ENCODE results near the gene TOMM6. TPM values are rescaled to one million over a fixed set of nuclear protein-coding genes. Genes with fewer than 3 reads are reported as not detected.

Gene TOMM6
- total and polyA plus RNA-seq, 4 donors, result 43.5 to 313 (median 204) TPM

GRCh38 chr6:41791305-41791704, 3.8 kb downstream of the TOMM6 start:
- Histone ChIP-seq H3K9me3 (ENCODE audit: control insufficient read depth in 4 of 4, insufficient read depth in 3 of 4, low read length in 3 of 4) (no peaks in the 10 kb centered on the region), H3K27ac (ENCODE audit: low read depth in 1 of 2, low read length in 1 of 2) (no peak overlapping the region), H3K27me3 (ENCODE audit: control insufficient read depth in 3 of 3, insufficient read depth in 3 of 3, low read length in 2 of 3) (no peaks in the 10 kb centered on the region), H3K36me3 (ENCODE audit: control insufficient read depth in 4 of 4, insufficient read depth in 4 of 4, low read length in 4 of 4) (peaks cover 8 to 39% (median 21%) of the 10 kb centered on the region in 4 donors), H3K4me1 (ENCODE audit: control insufficient read depth in 5 of 5, insufficient read depth in 5 of 5, low read length in 5 of 5) (peaks cover 0 to 9% (median 0%) of the 10 kb centered on the region in 5 donors), H3K4me3 (no peak overlapping the region), H3K9ac (ENCODE audit: insufficient read depth in 1 of 2, low read length in 2 of 2) (no peak overlapping the region)
- no peak for TF ChIP-seq CTCF (IDR thresholded peaks at IDR 0.05; ENCODE audit: control extremely low read depth, extremely low read depth)
- no peak for ATAC-seq (ENCODE audit: insufficient read depth, low FRiP score)
- WGBS, 2 donors, result 72 to 98% methylated on average over 1 of the region's 1 CpG
- no peak for DNase-seq

DNA sequence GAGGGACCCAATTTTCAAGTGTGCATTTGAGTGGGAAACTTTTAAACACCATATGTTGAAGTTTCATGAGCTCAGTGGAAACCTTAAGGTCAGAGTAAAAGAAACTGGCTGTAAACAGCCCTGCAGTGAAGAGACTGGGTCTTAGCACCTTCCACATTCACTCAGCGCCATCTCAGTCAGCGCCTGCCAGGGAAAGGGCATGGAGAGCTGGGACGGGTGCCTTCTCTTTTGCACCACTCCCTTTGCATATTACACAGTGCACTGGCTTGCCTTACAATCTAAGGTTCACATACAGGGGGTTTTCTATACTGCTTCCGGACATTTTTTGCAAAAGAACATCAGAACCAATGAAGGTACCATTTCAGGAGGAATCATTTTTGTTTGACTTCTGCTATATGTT, 4.5 kb downstream of the TOMM6 start:
- no peaks in the 10 kb centered on the region for H3K9me3 ChIP-seq (ENCODE audit: control insufficient read depth in 4 of 4, insufficient read depth in 3 of 4, low read length in 3 of 4)
- no peak overlapping the region for H3K4me3 ChIP-seq
- peaks cover 8 to 39% (median 23%) of the 10 kb centered on the region in 4 donors for H3K36me3 ChIP-seq (ENCODE audit: control insufficient read depth in 4 of 4, insufficient read depth in 4 of 4, low read length in 4 of 4)
- no peak for TF ChIP-seq CTCF (IDR thresholded peaks at IDR 0.05; ENCODE audit: control extremely low read depth, extremely low read depth)
- ATAC-seq (ENCODE audit: insufficient read depth, low FRiP score) (no peak), DNase-seq (no peak)
- no peak overlapping the region for H3K9ac ChIP-seq (ENCODE audit: insufficient read depth in 1 of 2, low read length in 2 of 2)
- no peaks in the 10 kb centered on the region for H3K27me3 ChIP-seq (ENCODE audit: control insufficient read depth in 3 of 3, insufficient read depth in 3 of 3, low read length in 2 of 3)
- WGBS, 2 donors, result 86 to 95% methylated on average over 4 of the region's 4 CpGs
- peaks cover 0 to 9% (median 0%) of the 10 kb centered on the region in 5 donors for H3K4me1 ChIP-seq (ENCODE audit: control insufficient read depth in 5 of 5, insufficient read depth in 5 of 5, low read length in 5 of 5)
- H3K27ac ChIP-seq (ENCODE audit: low read depth in 1 of 2, low read length in 1 of 2), result no peak overlapping the region

DNA sequence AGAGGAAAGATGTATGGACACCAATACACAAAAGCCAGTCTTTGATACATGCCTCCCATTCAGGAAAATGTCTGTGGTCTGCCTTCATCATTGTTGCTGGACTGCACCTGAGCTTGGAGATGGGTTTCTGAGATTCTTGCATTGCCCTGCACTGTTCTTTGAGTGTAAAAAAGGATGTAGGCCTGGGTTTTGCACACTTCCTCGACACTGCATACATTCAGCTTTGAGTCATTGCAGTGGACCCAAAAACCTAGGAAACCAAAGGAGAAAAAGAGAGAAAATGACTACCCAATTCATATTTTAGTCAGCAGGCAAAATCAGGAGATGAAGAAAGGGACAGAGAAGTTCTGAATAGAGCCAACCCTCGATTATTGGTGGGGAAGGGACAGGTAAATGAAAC, 9.0 kb downstream of the TOMM6 start:
- Histone ChIP-seq H3K9me3 (ENCODE audit: control insufficient read depth in 4 of 4, insufficient read depth in 3 of 4, low read length in 3 of 4) (no peaks in the 10 kb centered on the region), H3K27ac (ENCODE audit: low read depth in 1 of 2, low read length in 1 of 2) (no peak overlapping the region), H3K27me3 (ENCODE audit: control insufficient read depth in 3 of 3, insufficient read depth in 3 of 3, low read length in 2 of 3) (no peaks in the 10 kb centered on the region), H3K4me3 (no peak overlapping the region), H3K36me3 (ENCODE audit: control insufficient read depth in 4 of 4, insufficient read depth in 4 of 4, low read length in 4 of 4) (peaks cover 7 to 21% (median 12%) of the 10 kb centered on the region in 4 donors), H3K9ac (ENCODE audit: insufficient read depth in 1 of 2, low read length in 2 of 2) (no peak overlapping the region), H3K4me1 (ENCODE audit: control insufficient read depth in 5 of 5, insufficient read depth in 5 of 5, low read length in 5 of 5) (peaks cover 0 to 3% (median 0%) of the 10 kb centered on the region in 5 donors)
- ATAC-seq (ENCODE audit: insufficient read depth, low FRiP score) (no peak), DNase-seq (no peak)
- WGBS, 2 donors, result 86 to 95% methylated on average over 2 of the region's 2 CpGs
- TF ChIP-seq CTCF (IDR thresholded peaks at IDR 0.05; ENCODE audit: control extremely low read depth, extremely low read depth), result no peak

DNA sequence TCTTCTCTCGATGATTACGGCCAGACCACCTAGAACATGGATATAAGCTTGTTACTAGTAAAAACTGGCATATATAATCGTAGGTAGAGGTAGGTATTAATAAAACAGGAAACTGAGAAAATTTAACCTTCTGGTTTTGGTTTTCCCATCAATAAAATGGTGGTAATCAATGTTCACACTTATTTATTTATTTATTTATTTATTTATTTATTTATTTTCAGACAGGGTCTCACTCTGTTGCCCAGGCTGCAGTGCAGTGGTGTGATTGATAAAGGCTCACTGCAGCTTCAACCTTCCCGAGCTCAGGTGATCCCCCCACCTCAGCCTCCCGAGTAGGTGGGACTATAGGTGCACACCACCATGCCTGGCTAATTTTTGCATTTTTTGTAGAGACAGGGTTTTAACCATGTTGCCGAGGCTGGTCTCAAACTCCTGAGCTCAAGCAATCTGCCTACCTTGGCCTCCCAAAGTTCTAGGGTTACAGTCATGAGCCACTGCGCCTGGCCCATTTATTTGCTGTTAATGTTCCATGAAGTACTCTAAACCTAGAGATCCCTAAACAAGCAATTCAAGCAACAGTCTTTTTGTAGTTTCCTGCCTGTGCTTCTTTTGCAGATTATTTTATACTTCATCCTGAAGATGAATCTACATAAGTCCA, 11.5 kb downstream of the TOMM6 start:
- H3K9me3 ChIP-seq (ENCODE audit: control insufficient read depth in 4 of 4, insufficient read depth in 3 of 4, low read length in 3 of 4), result no peaks in the 10 kb centered on the region
- no peak for DNase-seq
- H3K27ac ChIP-seq (ENCODE audit: low read depth in 1 of 2, low read length in 1 of 2), result no peak overlapping the region
- no peak overlapping the region for H3K9ac ChIP-seq (ENCODE audit: insufficient read depth in 1 of 2, low read length in 2 of 2)
- no peak for ATAC-seq (ENCODE audit: insufficient read depth, low FRiP score)
- TF ChIP-seq CTCF (IDR thresholded peaks at IDR 0.05; ENCODE audit: control extremely low read depth, extremely low read depth), result no peak
- peaks cover 5 to 13% (median 7%) of the 10 kb centered on the region in 4 donors for H3K36me3 ChIP-seq (ENCODE audit: control insufficient read depth in 4 of 4, insufficient read depth in 4 of 4, low read length in 4 of 4)
- H3K27me3 ChIP-seq (ENCODE audit: control insufficient read depth in 3 of 3, insufficient read depth in 3 of 3, low read length in 2 of 3), result no peaks in the 10 kb centered on the region
- WGBS, 2 donors, result 96 to 97% methylated on average over 7 of the region's 7 CpGs
- no peaks in the 10 kb centered on the region for H3K4me1 ChIP-seq (ENCODE audit: control insufficient read depth in 5 of 5, insufficient read depth in 5 of 5, low read length in 5 of 5)
- H3K4me3 ChIP-seq, result no peak overlapping the region

All from lung (tissue), 12 donors.